NCI-H345 treated with DMSO at 0.1 percent for 48 hours (cell line): ENCODE results near the gene GSE1.

Source experiments
- DNase-seq: peaks from one replicate; lab custom pipeline; 2025; ENCODE audit not compliant: unreplicated experiment; lab: John Stamatoyannopoulos, UW

The GSE1 gene

DNA sequence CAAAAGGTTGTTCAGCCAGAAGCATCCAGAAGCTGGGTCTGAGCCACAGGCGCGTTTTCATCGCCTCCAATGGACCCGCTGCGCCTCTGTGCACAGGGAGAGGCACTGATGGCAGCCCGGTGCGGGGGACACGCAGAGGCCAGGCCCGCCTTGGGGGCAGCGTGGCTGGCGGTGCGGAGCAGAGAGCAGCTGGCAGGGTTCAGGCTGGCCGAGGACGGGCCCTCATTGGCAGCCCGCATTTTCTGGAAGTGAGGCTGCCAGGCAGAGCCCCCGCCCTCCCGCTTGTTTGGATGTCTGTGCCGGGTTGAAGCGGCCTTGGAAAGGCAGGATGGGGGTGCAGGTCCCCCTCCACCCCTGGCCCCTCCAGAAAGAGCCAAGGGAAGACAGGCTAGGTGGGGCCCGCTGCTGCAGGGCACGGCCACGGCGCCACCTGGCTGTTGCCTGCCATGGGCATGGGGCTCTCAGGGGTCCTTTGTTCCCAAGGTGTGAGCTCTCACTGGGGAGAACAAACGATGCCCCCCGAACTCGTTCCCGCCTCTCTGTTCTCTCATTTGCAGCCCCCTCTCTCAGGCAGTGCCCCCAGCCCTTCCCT, 18.8 kb downstream of the GSE1 start:
- no peak for DNase-seq

- no peak for DNase-seq
Measured at GRCh38 chr16:85632709-85633437, 19.8 kb downstream of the GSE1 start.

GRCh38 chr16:85633438-85633743, 20.3 kb downstream of the GSE1 start:
- no peak for DNase-seq

DNA sequence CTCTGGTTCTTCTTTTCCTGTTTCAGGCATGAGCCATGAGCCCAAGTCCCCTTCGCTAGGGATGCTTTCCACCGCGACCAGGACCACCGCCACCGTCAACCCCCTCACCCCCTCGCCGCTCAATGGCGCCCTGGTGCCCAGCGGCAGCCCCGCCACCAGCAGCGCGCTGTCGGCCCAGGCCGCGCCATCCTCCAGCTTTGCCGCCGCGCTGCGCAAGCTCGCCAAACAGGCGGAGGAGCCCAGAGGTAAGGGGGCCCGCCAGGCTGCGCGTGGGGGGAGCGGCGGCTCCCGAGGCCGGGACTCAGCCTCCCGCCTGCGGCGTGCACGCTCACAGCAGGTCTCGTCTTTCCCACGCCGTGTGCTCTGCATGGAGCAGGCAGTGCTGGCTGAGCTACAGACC, 20.8 kb downstream of the GSE1 start:
- DNase-seq: no peak

DNA sequence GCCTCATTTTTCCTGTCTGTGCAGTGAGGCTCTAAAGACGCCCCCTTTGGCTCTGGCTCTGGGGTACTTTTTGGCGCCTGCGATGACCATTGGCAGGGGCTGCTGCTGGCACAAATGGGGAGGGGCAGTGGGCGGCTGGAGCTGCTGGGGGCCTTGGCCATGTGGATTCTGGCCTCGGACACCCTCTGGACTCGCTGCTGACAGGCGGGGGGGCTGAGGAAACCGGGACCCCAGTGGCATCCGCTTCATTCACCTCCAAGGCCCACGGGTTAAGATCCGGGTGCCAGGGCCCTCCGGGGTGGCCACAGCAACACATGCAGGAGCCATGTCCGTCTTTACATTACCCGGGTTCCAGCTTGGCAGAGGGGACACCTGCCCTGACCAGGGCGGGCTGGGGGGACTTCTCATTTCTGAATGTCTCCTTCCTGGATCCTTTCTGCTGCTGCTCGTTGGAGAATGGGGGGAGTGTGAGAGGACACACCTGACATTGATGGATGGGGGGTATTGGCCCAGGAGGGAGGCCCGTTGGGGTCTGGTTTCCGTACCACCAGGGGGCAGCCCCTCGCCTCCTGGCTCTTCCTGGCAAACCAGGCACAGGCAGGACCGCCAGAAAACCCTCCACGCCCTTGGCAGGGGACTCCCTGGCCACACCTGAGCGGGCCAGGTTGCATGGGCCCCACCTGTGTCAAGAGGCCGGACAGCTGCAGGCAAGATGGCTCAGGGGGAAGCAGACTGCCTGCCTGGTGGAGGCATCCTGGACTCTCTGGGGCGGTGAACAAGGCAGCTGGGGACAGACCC, 21.8 kb downstream of the GSE1 start:
- DNase-seq: no peak

DNA sequence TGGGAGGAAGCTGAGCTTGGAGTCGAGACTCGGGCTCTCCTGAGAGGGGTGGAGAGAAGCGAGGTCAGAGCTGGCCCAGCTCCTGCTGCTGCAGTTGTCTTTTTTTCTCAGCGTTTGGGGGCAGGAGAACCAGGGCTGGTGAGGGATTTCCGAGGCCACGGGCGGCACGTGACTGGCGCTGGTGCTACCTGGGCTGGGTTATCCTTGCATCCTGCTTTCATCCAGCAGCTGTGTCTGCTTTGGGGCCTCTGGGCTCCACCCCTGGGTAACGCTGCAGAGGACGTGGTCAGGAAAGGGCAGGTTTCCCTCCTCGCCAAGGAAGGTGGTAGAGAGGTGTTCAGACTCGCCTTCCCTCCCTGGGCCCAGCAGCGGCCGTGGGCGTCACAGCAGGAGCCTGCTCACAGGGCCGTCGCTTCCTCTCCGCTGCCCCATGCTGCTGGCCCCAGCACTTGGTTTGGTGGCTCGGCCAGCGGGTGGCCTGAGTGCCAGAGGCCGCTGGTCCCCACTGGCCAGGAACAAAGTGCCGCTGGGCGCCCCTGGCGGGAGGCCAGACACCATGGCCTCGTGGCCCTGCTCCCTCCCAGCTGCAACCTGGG, 22.5 kb downstream of the GSE1 start:
- no peak for DNase-seq

GRCh38 chr16:85636234-85636812, 23.2 kb downstream of the GSE1 start:
- DNase-seq: no peak

DNA sequence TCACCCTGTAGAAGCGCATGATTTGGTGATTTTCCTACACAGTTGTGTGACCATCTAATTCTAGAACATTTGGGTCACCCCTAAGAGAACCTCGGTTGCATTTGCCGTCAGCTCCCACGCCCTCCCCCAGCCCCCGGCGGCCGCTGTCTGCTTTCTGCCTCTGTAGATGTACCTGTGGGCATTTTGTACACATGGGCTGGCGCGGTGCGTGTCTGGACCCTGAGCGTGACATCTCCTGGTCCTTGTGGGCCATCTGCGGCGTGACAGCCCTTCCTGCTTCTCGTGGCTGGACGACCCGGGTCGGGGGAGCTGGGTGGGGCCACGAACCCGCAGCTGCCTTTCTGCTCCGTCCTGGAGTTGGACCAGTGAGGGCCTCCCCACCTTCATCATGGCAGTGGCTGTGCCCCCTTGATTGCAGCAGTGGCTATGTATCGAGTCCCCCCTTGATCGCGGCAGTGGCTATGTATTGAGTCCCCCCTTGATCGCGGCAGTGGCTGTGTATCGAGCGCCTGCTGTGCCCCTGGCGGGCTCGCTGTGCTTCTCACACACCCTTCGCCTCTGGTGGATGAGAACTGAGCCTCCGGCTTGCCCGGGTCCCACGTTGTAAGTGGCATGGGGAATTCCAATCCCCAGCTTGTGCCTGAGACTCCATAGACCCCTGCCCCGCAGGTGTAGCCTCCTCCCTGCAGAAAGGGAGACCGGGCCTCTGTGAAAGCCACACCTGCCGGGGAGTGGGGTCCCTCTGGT, 24.1 kb downstream of the GSE1 start:
- DNase-seq: no peak

- no peak for DNase-seq
Measured at GRCh38 chr16:85637808-85638647, 24.9 kb downstream of the GSE1 start.

GRCh38 chr16:85638695-85639409, 25.7 kb downstream of the GSE1 start:
- DNase-seq: no peak

DNA sequence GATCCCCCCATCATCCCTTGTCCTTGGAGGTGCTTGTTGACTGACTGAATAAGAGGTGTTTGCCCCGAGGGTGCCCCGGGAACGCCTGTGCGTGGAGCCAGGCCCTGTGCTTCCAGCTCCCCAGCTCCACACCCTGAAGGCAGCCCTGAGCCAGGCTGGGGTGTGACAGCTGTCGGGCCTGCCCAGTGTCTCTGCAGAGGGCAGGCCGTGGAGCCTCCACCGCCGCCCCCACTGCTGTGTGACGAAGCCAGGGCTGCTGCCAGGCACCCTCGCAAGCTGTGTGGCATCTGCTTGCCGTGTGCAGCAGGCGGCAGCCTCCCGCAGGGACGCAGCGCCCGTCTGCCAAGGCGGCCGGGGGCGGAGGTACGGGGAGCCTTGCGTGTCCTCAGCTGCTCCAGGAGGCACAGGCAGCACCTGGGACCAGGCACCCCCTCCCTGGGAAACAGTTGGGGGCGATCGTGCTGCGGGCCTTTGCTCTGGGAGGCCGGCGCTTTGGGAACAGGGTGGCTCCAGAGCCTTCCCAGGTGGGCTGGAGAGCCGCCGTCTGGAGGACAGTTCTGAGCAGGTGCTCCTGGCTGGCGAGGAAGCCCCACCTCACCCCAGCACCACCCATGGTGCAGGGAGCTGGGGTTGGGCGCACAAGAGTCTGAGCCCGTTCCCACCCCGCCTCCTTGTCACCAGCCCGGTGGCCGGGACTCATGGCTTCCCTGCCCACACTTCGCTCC, 26.6 kb downstream of the GSE1 start:
- DNase-seq: peak; percentile 92

- DNase-seq: no peak
Measured at GRCh38 chr16:85640254-85640558, 27.1 kb downstream of the GSE1 start.

DNA sequence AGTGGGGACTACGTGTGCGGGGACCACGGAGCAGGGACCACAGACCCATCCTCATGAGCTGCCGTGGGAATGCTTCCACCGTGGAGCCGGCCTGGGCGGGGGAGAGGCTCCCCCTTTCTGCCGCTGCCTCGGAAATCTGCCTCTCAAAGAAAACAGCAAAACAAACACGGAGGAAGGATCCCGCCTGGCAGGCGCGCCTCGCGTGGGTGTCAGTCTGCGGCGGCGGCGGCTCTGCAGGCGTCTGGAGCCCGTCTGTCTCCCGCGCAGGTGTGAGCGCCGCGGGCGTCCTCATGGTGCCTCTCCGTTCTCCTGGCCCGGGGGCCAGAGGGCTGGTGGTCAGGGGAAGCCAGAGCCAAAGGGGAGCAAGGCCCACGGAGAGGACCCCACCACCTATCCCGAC, 27.5 kb downstream of the GSE1 start:
- no peak for DNase-seq

GRCh38 chr16:85641305-85641704, 28.2 kb downstream of the GSE1 start:
- no peak for DNase-seq

- DNase-seq: no peak
Measured at GRCh38 chr16:85641776-85642176, 28.7 kb downstream of the GSE1 start.

- no peak for DNase-seq
Measured at GRCh38 chr16:85642762-85643358, 29.7 kb downstream of the GSE1 start.

DNA sequence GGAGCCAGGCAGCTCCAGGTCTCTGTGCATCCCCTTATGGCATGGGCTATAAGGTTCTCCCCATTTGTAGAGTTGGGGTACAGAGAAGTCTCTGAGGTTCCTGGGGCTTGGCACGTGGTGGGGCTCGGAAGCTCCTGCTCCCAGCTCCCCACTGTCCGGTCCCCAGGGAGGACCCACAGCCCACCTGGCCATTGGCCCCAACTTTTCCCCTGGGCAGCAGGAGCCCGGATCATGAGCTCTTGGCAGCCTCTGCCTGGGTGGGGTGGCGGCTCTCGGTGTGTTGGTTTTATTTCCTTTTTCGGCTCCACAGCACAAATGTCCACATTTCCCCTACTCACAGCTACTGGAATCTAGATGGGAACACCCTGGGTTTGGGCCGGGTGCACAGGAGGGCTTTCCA, 30.5 kb downstream of the GSE1 start:
- DNase-seq: no peak

DNA sequence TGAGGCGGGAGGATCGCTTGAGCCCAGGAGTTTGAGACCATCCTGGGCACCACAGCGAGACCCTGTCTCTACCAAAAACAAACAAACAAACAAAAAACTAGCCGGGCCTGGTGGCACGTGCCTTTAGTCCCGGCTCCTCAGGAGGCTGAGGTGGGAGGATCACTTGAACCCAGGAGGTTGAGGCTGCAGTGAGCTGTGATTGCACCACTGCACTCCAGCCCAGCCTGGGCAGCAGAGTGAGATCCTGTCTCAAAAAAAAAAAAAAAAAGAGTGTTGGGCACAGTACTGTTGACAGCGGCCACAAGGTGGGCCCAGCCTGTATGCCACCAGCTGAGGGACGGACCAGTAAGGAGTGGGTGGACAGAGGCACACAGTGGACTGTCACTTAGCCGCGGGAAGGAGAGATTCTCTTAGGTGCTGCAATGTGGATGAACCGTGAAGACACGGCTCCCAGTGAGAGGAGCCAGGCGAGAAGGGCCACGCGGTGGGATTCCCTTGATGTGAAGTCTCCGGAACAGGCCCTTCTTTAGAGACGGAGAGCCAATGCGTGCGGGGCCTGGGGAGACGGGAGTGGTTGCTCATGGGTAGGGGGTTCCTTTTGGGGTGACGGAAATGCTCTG, 31.1 kb downstream of the GSE1 start:
- no peak for DNase-seq
